NCI-H526 (cell line): Measurements from ENCODE around the gene RNF220.
"Not testable (repeated sequence)": the region's sequence is repeated elsewhere in the genome, so short reads cannot be mapped to it uniquely, and the experiment has no call there.

Source experiments
- DNase-seq, 2 experiments: peaks; one replicate each; lab custom pipeline; 2025; lab: John Stamatoyannopoulos, UW

Gene RNF220

GRCh38 chr1:44496541-44497171 lies 91.6 kb downstream of the RNF220 start:
- no peak for DNase-seq

GRCh38 chr1:44497422-44498170 lies 92.5 kb downstream of the RNF220 start:
- DNase-seq, result no peak

GRCh38 chr1:44499306-44499705 lies 94.3 kb downstream of the RNF220 start:
- DNase-seq, result no peak

- DNase-seq, result peak; percentile 78 to 91
Observed at GRCh38 chr1:44500181-44501046, 95.4 kb downstream of the RNF220 start.

DNA sequence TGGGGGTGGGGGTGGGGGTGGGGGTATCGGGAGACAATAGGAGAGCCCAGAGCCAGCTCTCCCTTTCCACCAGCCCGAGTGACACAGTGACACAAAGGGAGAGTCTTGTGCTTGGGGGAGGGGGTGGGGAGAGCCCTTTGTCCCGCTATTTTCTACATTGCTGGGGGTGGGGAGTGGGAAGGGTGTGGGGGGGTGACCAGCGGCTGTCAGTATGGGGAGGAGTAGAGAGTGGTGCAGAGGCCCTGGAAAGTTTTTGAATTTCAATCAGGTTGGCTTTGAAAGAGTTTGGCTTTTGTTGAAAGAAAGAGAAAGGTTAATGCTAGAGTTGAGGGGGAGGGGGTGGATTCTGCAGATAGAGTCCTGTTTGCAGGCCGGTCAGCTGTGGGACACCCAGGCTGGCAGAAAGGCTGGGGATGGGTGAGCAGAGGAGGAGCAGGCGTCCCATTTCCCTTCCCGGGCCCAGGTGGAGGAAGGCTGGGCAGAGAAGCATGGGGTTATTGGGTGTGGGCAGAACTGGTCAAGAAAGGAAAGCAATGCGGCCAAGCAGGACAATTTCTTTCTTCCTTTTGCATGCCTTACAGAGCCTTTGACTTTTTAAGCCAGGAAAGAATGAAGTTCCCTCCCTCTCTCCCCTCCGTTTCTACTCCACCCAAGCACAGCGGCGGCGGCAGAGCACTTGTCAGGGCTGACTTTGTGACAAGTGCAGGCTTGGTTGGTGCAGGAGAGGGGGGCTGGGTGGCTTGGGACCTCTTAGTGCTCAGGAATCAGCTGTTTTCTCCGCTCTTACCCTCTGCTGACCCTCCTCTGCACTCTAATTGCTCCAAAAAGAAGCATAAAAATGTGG lies 96.2 kb downstream of the RNF220 start:
- peak; percentile 37 to 77 for DNase-seq

DNA sequence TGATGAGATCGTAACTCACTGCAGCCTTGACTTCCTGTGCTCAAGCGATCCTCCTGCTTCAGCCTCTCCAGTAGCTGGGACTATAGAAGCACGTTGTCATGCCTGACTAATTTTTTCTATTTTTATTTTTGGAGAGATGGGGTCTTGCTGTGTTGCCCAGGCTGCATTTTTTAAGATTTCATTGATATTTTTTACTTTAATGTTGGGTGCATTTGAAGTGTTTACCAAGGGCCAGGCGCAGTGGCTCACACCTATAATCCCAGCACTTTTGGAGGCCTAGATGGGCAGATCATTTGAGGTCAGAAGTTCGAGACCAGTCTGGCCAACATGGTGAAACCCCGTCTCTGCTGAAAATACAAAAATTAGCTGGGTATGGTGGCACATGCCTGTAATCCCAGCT lies 97.8 kb downstream of the RNF220 start:
- DNase-seq, result not testable (repeated sequence)

DNA sequence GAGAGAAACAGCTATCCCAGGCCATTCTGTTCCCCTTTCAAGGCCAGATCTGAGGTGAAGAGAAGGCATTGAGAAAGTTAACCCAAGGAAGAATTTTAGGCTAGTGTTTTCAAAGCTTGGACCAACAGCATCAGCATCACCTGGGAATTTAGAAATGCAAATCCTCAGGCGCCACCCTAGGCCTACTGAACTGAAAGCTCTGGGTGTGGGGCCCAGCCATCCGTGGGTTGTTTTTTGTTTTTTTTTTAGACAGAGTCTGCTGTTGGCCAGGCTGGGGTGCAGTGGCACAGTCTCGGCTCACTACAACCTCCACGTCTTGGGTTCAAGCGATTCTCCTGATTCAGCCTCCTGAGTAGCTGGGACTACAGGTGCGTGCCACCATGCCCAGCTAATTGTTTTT lies 98.6 kb downstream of the RNF220 start:
- peak; percentile 83 to 89 for DNase-seq

GRCh38 chr1:44505210-44505993 lies 100.3 kb downstream of the RNF220 start:
- no peak for DNase-seq

DNA sequence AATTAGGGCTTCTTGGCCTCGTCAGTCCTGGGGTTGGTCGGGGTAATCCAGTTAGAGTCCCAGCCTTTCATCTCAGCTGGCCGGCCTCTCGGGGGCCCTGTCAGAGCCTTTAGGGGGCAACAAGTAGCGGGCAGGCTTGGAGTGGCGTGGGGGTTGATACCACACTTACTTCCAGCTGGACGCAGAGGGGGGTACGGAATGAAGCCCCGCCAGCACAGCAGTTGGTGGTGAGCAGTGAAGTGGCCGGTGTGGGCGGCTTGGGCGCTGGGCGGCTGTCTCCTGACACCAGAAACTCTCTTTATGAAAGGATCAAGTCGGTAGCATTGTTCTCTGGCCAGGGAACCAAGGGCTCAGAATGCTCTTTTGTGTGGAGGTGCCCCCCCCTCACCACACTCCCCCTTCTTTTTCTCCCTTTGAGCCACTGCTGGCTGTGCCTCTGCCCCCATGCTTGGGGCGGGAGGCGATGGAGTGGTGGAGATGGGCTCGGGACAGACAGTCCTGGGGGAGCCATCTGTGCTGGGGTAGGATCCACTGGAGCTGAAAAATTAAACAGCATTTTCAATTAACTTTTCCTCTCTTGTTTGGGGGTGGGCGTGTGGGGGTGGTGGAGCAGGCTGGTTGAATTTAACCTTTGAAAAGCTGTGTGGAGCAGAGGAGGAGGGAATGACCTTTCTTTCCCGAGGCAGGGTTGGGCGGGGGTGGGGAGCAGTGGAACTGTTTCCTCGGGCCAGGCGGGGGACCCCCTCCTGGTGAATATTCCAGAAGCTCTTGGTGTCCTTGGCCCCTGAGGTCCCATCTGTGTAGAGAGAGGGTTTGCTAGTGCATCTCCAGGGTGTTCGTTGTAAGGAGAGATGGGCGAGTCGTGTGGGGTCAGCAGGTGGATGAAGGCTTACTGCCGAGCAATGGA lies 102.7 kb downstream of the RNF220 start:
- no peak for DNase-seq

GRCh38 chr1:44508397-44508745 lies 103.3 kb downstream of the RNF220 start:
- DNase-seq, result no peak

DNA sequence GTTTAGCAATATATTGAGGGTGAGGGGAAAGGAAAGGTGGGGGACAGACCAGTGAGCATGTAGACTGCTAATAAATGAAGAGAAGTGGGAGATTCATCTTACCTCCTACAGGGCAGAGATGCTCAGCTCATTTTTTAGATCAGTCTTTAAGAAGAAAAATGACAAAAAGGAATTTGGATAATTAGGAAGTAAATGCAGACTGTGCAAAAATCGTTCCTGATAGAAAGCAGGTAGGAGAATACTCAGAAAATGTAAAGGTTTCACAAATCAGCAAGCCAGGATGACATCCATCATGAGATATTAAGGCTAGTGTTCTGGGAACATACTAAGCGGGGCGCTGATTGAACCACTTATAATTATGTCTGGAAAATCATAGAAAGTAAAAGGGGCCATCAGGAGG lies 106.3 kb downstream of the RNF220 start:
- DNase-seq, result no peak

GRCh38 chr1:44511769-44512168 lies 106.7 kb downstream of the RNF220 start:
- DNase-seq, result peak; percentile 26 to 55

GRCh38 chr1:44512313-44512885 lies 107.3 kb downstream of the RNF220 start:
- DNase-seq, result peak in 1 of 2 experiments; percentile 31

GRCh38 chr1:44513111-44513510 lies 108.1 kb downstream of the RNF220 start:
- no peak for DNase-seq

GRCh38 chr1:44514673-44515072 lies 109.6 kb downstream of the RNF220 start:
- DNase-seq, result no peak

DNA sequence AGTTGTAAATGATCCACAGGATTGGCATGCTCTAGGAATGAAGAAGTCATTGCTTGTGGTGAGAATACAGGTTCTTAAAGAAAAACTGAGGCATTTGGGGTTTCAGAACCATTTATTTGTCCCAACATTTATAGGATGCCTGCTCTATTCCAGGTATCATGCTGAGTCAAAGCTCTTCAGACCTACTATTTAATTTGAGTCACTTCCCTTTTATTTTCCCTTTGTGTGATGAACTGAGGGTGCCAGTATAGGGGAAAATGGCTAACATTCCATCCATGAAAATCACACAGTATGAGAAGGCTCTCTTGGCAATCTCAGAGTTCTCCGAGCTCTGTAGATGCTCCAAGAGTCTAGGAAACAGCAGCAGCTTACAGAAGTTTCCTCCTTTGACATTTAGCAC lies 110.4 kb downstream of the RNF220 start:
- no peak for DNase-seq

- no peak for DNase-seq
Observed at GRCh38 chr1:44519035-44519676, 114.1 kb downstream of the RNF220 start.

- DNase-seq, result no peak
Observed at GRCh38 chr1:44521378-44522080, 116.5 kb downstream of the RNF220 start.
